HL-60 (cell line): ENCODE measurements around the gene NFATC1.

ENCODE experiments used
- GABPA ChIP-seq: IDR thresholded peaks from 2 replicates; pipeline ENCODE4 v1.6.1; 2012; ENCODE audit warnings: low read depth
- POLR2AphosphoS5 ChIP-seq: IDR thresholded peaks from 2 replicates; pipeline ENCODE4 v1.6.1; 2012; ENCODE audit warnings: low read depth
- SPI1 ChIP-seq: IDR thresholded peaks from 2 replicates; pipeline ENCODE4 v1.6.1; 2012; ENCODE audit warnings: low read depth, mild to moderate bottlenecking, borderline replicate concordance
- TF ChIP-seq, protein P1 (sequence below): IDR thresholded peaks from one replicate; pipeline ENCODE4 v1.5.1; 2011; ENCODE audit warnings: low read length, control low read depth, inconsistent platforms; ENCODE audit not compliant: insufficient read depth
- TF ChIP-seq, protein P2 (sequence below): IDR thresholded peaks from 2 replicates; pipeline ENCODE4 v1.6.1; 2012; ENCODE audit warnings: low read depth; ENCODE audit not compliant: insufficient replicate concordance

DNA sequence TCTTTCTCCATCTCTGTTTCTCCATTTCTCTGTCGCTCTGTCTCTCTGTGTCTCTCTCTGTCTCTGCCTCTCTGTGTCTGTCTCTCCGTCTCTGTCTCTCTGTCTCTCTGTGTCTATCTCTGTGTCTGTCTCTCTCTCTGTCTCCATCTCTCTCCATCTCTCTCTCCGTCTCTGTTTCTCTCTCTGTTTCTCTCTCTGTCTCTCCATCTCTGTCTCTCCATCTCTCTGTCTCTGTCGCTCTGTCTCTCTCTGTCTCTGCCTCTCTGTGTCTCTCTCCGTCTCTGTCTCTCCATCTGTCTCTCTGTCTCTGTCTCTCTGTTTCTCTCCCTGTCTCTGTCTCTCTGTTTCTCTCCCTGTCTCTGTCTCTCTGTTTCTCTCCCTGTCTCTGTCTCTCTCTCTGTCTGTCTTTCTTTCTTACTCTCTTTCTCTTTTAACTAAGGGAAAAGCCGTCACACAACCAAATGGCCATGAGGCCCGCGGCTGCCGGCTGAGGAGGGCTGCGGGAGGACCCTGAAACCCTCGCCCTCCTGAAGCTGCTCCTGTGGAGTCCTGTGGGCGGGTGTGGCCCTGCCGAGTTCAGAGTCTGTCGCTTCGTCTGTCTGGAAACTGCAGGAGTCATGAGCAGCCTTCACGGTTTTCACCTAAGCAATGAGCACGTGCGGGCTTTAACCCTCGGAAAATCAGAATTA lies 29.3 kb downstream of the NFATC1 start:
- TF ChIP-seq, protein P1, sequence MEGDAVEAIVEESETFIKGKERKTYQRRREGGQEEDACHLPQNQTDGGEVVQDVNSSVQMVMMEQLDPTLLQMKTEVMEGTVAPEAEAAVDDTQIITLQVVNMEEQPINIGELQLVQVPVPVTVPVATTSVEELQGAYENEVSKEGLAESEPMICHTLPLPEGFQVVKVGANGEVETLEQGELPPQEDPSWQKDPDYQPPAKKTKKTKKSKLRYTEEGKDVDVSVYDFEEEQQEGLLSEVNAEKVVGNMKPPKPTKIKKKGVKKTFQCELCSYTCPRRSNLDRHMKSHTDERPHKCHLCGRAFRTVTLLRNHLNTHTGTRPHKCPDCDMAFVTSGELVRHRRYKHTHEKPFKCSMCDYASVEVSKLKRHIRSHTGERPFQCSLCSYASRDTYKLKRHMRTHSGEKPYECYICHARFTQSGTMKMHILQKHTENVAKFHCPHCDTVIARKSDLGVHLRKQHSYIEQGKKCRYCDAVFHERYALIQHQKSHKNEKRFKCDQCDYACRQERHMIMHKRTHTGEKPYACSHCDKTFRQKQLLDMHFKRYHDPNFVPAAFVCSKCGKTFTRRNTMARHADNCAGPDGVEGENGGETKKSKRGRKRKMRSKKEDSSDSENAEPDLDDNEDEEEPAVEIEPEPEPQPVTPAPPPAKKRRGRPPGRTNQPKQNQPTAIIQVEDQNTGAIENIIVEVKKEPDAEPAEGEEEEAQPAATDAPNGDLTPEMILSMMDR = no peak
- TF ChIP-seq POLR2AphosphoS5 = no peak
- TF ChIP-seq, protein P2, sequence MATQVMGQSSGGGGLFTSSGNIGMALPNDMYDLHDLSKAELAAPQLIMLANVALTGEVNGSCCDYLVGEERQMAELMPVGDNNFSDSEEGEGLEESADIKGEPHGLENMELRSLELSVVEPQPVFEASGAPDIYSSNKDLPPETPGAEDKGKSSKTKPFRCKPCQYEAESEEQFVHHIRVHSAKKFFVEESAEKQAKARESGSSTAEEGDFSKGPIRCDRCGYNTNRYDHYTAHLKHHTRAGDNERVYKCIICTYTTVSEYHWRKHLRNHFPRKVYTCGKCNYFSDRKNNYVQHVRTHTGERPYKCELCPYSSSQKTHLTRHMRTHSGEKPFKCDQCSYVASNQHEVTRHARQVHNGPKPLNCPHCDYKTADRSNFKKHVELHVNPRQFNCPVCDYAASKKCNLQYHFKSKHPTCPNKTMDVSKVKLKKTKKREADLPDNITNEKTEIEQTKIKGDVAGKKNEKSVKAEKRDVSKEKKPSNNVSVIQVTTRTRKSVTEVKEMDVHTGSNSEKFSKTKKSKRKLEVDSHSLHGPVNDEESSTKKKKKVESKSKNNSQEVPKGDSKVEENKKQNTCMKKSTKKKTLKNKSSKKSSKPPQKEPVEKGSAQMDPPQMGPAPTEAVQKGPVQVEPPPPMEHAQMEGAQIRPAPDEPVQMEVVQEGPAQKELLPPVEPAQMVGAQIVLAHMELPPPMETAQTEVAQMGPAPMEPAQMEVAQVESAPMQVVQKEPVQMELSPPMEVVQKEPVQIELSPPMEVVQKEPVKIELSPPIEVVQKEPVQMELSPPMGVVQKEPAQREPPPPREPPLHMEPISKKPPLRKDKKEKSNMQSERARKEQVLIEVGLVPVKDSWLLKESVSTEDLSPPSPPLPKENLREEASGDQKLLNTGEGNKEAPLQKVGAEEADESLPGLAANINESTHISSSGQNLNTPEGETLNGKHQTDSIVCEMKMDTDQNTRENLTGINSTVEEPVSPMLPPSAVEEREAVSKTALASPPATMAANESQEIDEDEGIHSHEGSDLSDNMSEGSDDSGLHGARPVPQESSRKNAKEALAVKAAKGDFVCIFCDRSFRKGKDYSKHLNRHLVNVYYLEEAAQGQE = no peak
- no peak for TF ChIP-seq SPI1
- TF ChIP-seq GABPA = no peak
